Type B pancreatic cell (in vitro differentiated cells): ENCODE data around the gene QKI. TPM values are rescaled to one million over a fixed set of nuclear protein-coding genes. Genes with fewer than 3 reads are reported as not detected.

Experiments used
- DNase-seq: peaks from one replicate; pipeline ENCODE4 v3.0.0; 2021; ENCODE audit warnings: mixed read lengths; ENCODE audit not compliant: unreplicated experiment; ENCODE audit errors: extremely low spot score
- H3K27ac Mint-ChIP-seq: 2 replicates; pipeline ENCODE4 v1.8.0; 2021; ENCODE audit warnings: mild to moderate bottlenecking, mixed read lengths
- H3K27me3 Mint-ChIP-seq: 2 replicates; pipeline ENCODE4 v1.8.0; 2021; ENCODE audit warnings: mixed read lengths
- H3K36me3 Mint-ChIP-seq: 2 replicates; pipeline ENCODE4 v1.8.0; 2021; ENCODE audit warnings: mixed read lengths
- H3K4me1 Mint-ChIP-seq: one replicate; pipeline ENCODE4 v1.8.0; 2021; ENCODE audit warnings: mixed read lengths; ENCODE audit not compliant: unreplicated experiment
- H3K4me3 Mint-ChIP-seq: 2 replicates; pipeline ENCODE4 v1.8.0; 2021; ENCODE audit warnings: mild to moderate bottlenecking, mixed read lengths
- H3K9me3 Mint-ChIP-seq: 2 replicates; pipeline ENCODE4 v1.8.0; 2021; ENCODE audit warnings: mixed read lengths
- CTCF ChIP-seq: fragments of 200-600 bp; sonication (generic); conservative IDR thresholded peaks from 2 replicates; pipeline ENCODE4 v1.5.0; 2021; ENCODE audit warnings: antibody characterized with exemption, mild to moderate bottlenecking
- total RNA-seq: library from RNA; stranded (reverse); gene quantifications from 2 replicates; pipeline ENCODE4 v1.2.1, GENCODE V29; 2021; ENCODE audit warnings: low replicate concordance

QKI gene
- total RNA-seq, 1 donor from 2014 or later, result 150 TPM

- Mint-ChIP-seq H3K4me1 (peaks cover 17% of the 10 kb centered on the region), H3K4me3 (no peak overlapping the region), H3K27ac (no peak overlapping the region), H3K9me3 (no peaks in the 10 kb centered on the region), H3K36me3 (no peaks in the 10 kb centered on the region), H3K27me3 (no peaks in the 10 kb centered on the region)
- TF ChIP-seq CTCF, result no peak
- DNase-seq, result no peak
Measured at GRCh38 chr6:163370464-163371117, 43.9 kb upstream of the QKI start.

GRCh38 chr6:163371129-163371528 lies 43.4 kb upstream of the QKI start:
- no peak for TF ChIP-seq CTCF
- no peaks in the 10 kb centered on the region for H3K9me3 Mint-ChIP-seq
- H3K36me3 Mint-ChIP-seq, result no peaks in the 10 kb centered on the region
- H3K27me3 Mint-ChIP-seq, result no peaks in the 10 kb centered on the region
- DNase-seq, result no peak
- H3K4me3 Mint-ChIP-seq, result no peak overlapping the region
- H3K4me1 Mint-ChIP-seq, result peaks cover 17% of the 10 kb centered on the region
- no peak overlapping the region for H3K27ac Mint-ChIP-seq

GRCh38 chr6:163373240-163373639 lies 41.3 kb upstream of the QKI start:
- DNase-seq, result no peak
- Mint-ChIP-seq H3K4me1 (peaks cover 17% of the 10 kb centered on the region), H3K36me3 (no peaks in the 10 kb centered on the region), H3K9me3 (no peaks in the 10 kb centered on the region), H3K4me3 (no peak overlapping the region), H3K27ac (no peak overlapping the region), H3K27me3 (no peaks in the 10 kb centered on the region)
- TF ChIP-seq CTCF, result no peak

GRCh38 chr6:163375361-163375760 lies 39.2 kb upstream of the QKI start:
- Mint-ChIP-seq H3K4me1 (peaks cover 2% of the 10 kb centered on the region), H3K27ac (no peak overlapping the region), H3K9me3 (no peaks in the 10 kb centered on the region), H3K36me3 (no peaks in the 10 kb centered on the region), H3K27me3 (no peaks in the 10 kb centered on the region), H3K4me3 (no peak overlapping the region)
- DNase-seq, result no peak
- no peak for TF ChIP-seq CTCF

GRCh38 chr6:163376187-163376586 lies 38.3 kb upstream of the QKI start:
- DNase-seq, result no peak
- H3K27ac Mint-ChIP-seq, result no peak overlapping the region
- TF ChIP-seq CTCF, result no peak
- H3K27me3 Mint-ChIP-seq, result no peaks in the 10 kb centered on the region
- no peak overlapping the region for H3K4me3 Mint-ChIP-seq
- no peaks in the 10 kb centered on the region for H3K36me3 Mint-ChIP-seq
- H3K4me1 Mint-ChIP-seq, result no peaks in the 10 kb centered on the region
- no peaks in the 10 kb centered on the region for H3K9me3 Mint-ChIP-seq

- Mint-ChIP-seq H3K27ac (no peak overlapping the region), H3K36me3 (no peaks in the 10 kb centered on the region), H3K4me3 (no peak overlapping the region), H3K4me1 (no peaks in the 10 kb centered on the region), H3K27me3 (no peaks in the 10 kb centered on the region), H3K9me3 (no peaks in the 10 kb centered on the region)
- DNase-seq, result no peak
- TF ChIP-seq CTCF, result no peak
Measured at GRCh38 chr6:163377561-163377960, 37.0 kb upstream of the QKI start.
